ENCODE results near the gene FOXP4. TPM values are rescaled to one million over a fixed set of nuclear protein-coding genes. Genes with fewer than 3 reads are reported as not detected.

Gene FOXP4
- total and polyA plus RNA-seq, 2 experiments from 2014 or later: 1.1 to 3.9 TPM

- H3K4me2 ChIP-seq (ENCODE audit: unreplicated experiment): no peak overlapping the region
- no peak overlapping the region for H3K27ac ChIP-seq
- no peaks in the 10 kb centered on the region for H4K20me1 ChIP-seq (ENCODE audit: insufficient read depth)
- H3K36me3 ChIP-seq (ENCODE audit: low read depth): no peaks in the 10 kb centered on the region
- no peak for DNase-seq
- in situ Hi-C loops (cut with MboI): loop anchor here (25.0 kb wide), 1 partner anchor 171 kb away; no protein-coding TSS in a partner anchor
- TF ChIP-seq EZH2phosphoT487 (IDR thresholded peaks at IDR 0.05; ENCODE audit: insufficient read depth, low read depth) (no peak), EZH2 (IDR thresholded peaks at IDR 0.05; ENCODE audit: insufficient read depth, poor library complexity, severe bottlenecking) (no peak)
- peaks cover 15% of the 10 kb centered on the region for H3K4me1 ChIP-seq (ENCODE audit: insufficient read depth)
- no peaks in the 10 kb centered on the region for H3K27me3 ChIP-seq (replicated peaks; ENCODE audit: insufficient read depth)
- H3F3A ChIP-seq (ENCODE audit: insufficient read depth): peaks cover 16% of the 10 kb centered on the region; the same call in 1 of the 2 replicates
- no peaks in the 10 kb centered on the region for H3K9me3 ChIP-seq (ENCODE audit: low read depth)
- 92 to 100% methylated on average over 1 of the region's 1 CpG for WGBS, 2 experiments (ENCODE audit: low coverage in 1 of 2, low lambda C conversion rate in 2 of 2, missing lambda C conversion rate in 2 of 2)
- H2AFZ ChIP-seq: no peak overlapping the region
- H3K4me3 ChIP-seq: no peak overlapping the region
- H3K79me2 ChIP-seq (ENCODE audit: insufficient read depth): no peaks in the 10 kb centered on the region
- H3K9me2 ChIP-seq (ENCODE audit: insufficient read depth): no peaks in the 10 kb centered on the region
- H3K9ac ChIP-seq: no peak overlapping the region
These were observed 37.4 kb downstream of the FOXP4 start for GRCh38 chr6:41583565-41583964.

- Histone ChIP-seq H3K27me3 (replicated peaks; ENCODE audit: insufficient read depth) (no peaks in the 10 kb centered on the region), H3K27ac (no peak overlapping the region), H3K36me3 (ENCODE audit: low read depth) (no peaks in the 10 kb centered on the region), H3K9ac (no peak overlapping the region), H3F3A (ENCODE audit: insufficient read depth) (peaks cover 16% of the 10 kb centered on the region; the same call in 1 of the 2 replicates), H3K4me3 (no peak overlapping the region), H3K4me2 (ENCODE audit: unreplicated experiment) (no peak overlapping the region), H3K9me2 (ENCODE audit: insufficient read depth) (no peaks in the 10 kb centered on the region), H3K9me3 (ENCODE audit: low read depth) (no peaks in the 10 kb centered on the region), H2AFZ (no peak overlapping the region), H4K20me1 (ENCODE audit: insufficient read depth) (no peaks in the 10 kb centered on the region), H3K79me2 (ENCODE audit: insufficient read depth) (no peaks in the 10 kb centered on the region), H3K4me1 (ENCODE audit: insufficient read depth) (peaks cover 15% of the 10 kb centered on the region)
- 91 to 95% methylated on average over 6 of the region's 6 CpGs for WGBS, 2 experiments (ENCODE audit: low coverage in 1 of 2, low lambda C conversion rate in 2 of 2, missing lambda C conversion rate in 2 of 2)
- TF ChIP-seq EZH2 (IDR thresholded peaks at IDR 0.05; ENCODE audit: insufficient read depth, poor library complexity, severe bottlenecking) (no peak), EZH2phosphoT487 (IDR thresholded peaks at IDR 0.05; ENCODE audit: insufficient read depth, low read depth) (no peak)
- no peak for DNase-seq
- in situ Hi-C loops (cut with MboI): loop anchor here (25.0 kb wide), 1 partner anchor 172 kb away; no protein-coding TSS in a partner anchor
These were observed 38.0 kb downstream of the FOXP4 start for GRCh38 chr6:41584205-41584604.

GRCh38 chr6:41584668-41585205 lies 38.6 kb downstream of the FOXP4 start:
- no peak overlapping the region for H3K27ac ChIP-seq
- H2AFZ ChIP-seq: no peak overlapping the region
- TF ChIP-seq EZH2 (IDR thresholded peaks at IDR 0.05; ENCODE audit: insufficient read depth, poor library complexity, severe bottlenecking) (no peak), EZH2phosphoT487 (IDR thresholded peaks at IDR 0.05; ENCODE audit: insufficient read depth, low read depth) (no peak)
- H3K9me3 ChIP-seq (ENCODE audit: low read depth): no peaks in the 10 kb centered on the region
- WGBS, 2 experiments (ENCODE audit: low coverage in 1 of 2, low lambda C conversion rate in 2 of 2, missing lambda C conversion rate in 2 of 2): 90 to 99% methylated on average over 9 to 11 of the region's 11 CpGs
- H3K27me3 ChIP-seq (replicated peaks; ENCODE audit: insufficient read depth): no peaks in the 10 kb centered on the region
- H4K20me1 ChIP-seq (ENCODE audit: insufficient read depth): no peaks in the 10 kb centered on the region
- no peaks in the 10 kb centered on the region for H3K36me3 ChIP-seq (ENCODE audit: low read depth)
- H3K79me2 ChIP-seq (ENCODE audit: insufficient read depth): no peaks in the 10 kb centered on the region
- no peak overlapping the region for H3K9ac ChIP-seq
- in situ Hi-C loops (cut with MboI): loop anchor here (25.0 kb wide), 1 partner anchor 172 kb away; no protein-coding TSS in a partner anchor
- no peak for DNase-seq
- H3K4me3 ChIP-seq: no peak overlapping the region
- H3K4me1 ChIP-seq (ENCODE audit: insufficient read depth): peaks cover 15% of the 10 kb centered on the region
- H3F3A ChIP-seq (ENCODE audit: insufficient read depth): peaks cover 16% of the 10 kb centered on the region; the same call in 1 of the 2 replicates
- H3K9me2 ChIP-seq (ENCODE audit: insufficient read depth): no peaks in the 10 kb centered on the region
- no peak overlapping the region for H3K4me2 ChIP-seq (ENCODE audit: unreplicated experiment)

GRCh38 chr6:41585605-41586004 lies 39.4 kb downstream of the FOXP4 start:
- TF ChIP-seq EZH2phosphoT487 (IDR thresholded peaks at IDR 0.05; ENCODE audit: insufficient read depth, low read depth) (no peak), EZH2 (IDR thresholded peaks at IDR 0.05; ENCODE audit: insufficient read depth, poor library complexity, severe bottlenecking) (no peak)
- in situ Hi-C loops (cut with MboI): loop anchor here (25.0 kb wide), 1 partner anchor 173 kb away; no protein-coding TSS in a partner anchor

More at GRCh38 chr6:41585605-41586004, 39.4 kb downstream of the FOXP4 start:
- Histone ChIP-seq H3F3A (ENCODE audit: insufficient read depth) (peaks cover 16% of the 10 kb centered on the region; the same call in 1 of the 2 replicates), H3K9me2 (ENCODE audit: insufficient read depth) (no peaks in the 10 kb centered on the region), H3K27me3 (replicated peaks; ENCODE audit: insufficient read depth) (no peaks in the 10 kb centered on the region), H3K79me2 (ENCODE audit: insufficient read depth) (no peaks in the 10 kb centered on the region), H3K4me2 (ENCODE audit: unreplicated experiment) (no peak overlapping the region), H3K9me3 (ENCODE audit: low read depth) (no peaks in the 10 kb centered on the region), H3K27ac (no peak overlapping the region), H3K4me3 (no peak overlapping the region), H4K20me1 (ENCODE audit: insufficient read depth) (no peaks in the 10 kb centered on the region), H3K36me3 (ENCODE audit: low read depth) (no peaks in the 10 kb centered on the region), H3K4me1 (ENCODE audit: insufficient read depth) (peaks cover 15% of the 10 kb centered on the region), H2AFZ (no peak overlapping the region), H3K9ac (no peak overlapping the region)
- no peak for DNase-seq
- WGBS, 2 experiments (ENCODE audit: low coverage in 1 of 2, low lambda C conversion rate in 2 of 2, missing lambda C conversion rate in 2 of 2): 94 to 96% methylated on average over 8 to 9 of the region's 9 CpGs
